Activated CD4-positive, alpha-beta T cell treated with anti-CD3 and anti-CD28 coated beads, Interleukin-2, amount 10 ng/mL, durations not matched to agents 24 days and 14 days (primary cell): ENCODE measurements around the gene RAB11B. TPM values are rescaled to one million over a fixed set of nuclear protein-coding genes. Genes with fewer than 3 reads are reported as not detected.
"Not testable (repeated sequence)": the region's sequence is repeated elsewhere in the genome, so short reads cannot be mapped to it uniquely, and the experiment has no call there.

Source experiments
- DNase-seq: peaks from one replicate; pipeline ENCODE4 v3.0.0; 2022
- H3K27ac Mint-ChIP-seq: one replicate; pipeline ENCODE4 v1.8.0; 2022; ENCODE audit warnings: mild to moderate bottlenecking, mixed read lengths
- H3K27me3 Mint-ChIP-seq: one replicate; pipeline ENCODE4 v1.8.0; 2022; ENCODE audit warnings: mixed read lengths
- H3K36me3 Mint-ChIP-seq: one replicate; pipeline ENCODE4 v1.8.0; 2022; ENCODE audit warnings: low read depth, mild to moderate bottlenecking, mixed read lengths
- H3K4me1 Mint-ChIP-seq: one replicate; pipeline ENCODE4 v1.8.0; 2021; ENCODE audit warnings: mixed read lengths
- H3K4me3 Mint-ChIP-seq: one replicate; pipeline ENCODE4 v1.8.0; 2022; ENCODE audit warnings: mild to moderate bottlenecking, moderate library complexity, mixed read lengths
- H3K9me3 Mint-ChIP-seq: one replicate; pipeline ENCODE4 v1.8.0; 2021; ENCODE audit warnings: mixed read lengths
- intact Hi-C: fragments of 100-400 bp; cut with micrococcal nuclease; formaldehyde crosslinking; loops from one replicate; pipeline ENCODE4 v1.15.1; 2023
- total RNA-seq: library from RNA; stranded (reverse); gene quantifications from 2 replicates; pipeline ENCODE4 v1.2.3, GENCODE V29; 2022

RAB11B gene
- total RNA-seq, 1 donor from 2014 or later: 74.0 TPM

DNA sequence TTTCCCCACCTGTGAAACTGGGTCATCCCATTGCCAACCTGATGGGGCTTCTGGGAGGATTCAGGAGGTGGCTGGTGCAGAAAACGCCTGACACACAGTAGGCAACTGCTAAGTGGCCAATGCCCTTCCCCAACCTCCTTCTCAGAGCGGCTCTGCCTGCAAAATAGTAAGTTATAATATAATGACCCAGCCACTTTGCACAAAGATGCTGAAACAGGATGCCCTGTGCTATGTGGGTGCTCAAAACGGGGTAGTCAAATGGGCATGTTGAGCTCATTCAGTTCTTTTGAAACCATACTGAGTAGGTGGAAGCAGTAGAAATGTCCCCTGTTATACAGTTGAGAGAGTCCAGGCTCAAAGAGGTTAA, 23.5 kb downstream of the RAB11B start:
- Mint-ChIP-seq H3K9me3 (no peaks in the 10 kb centered on the region), H3K27me3 (no peaks in the 10 kb centered on the region), H3K4me1 (peaks cover 8% of the 10 kb centered on the region), H3K36me3 (no peaks in the 10 kb centered on the region), H3K27ac (no peak overlapping the region), H3K4me3 (peak overlapping the region; percentile 48)
- intact Hi-C loops: loop anchor here (1.0 to 2.0 kb wide), 4 partner anchors 23 to 165 kb away; partner anchors contain the start of genes HNRNPM and RAB11B
- DNase-seq: no peak

- Mint-ChIP-seq H3K4me1 (peaks cover 6% of the 10 kb centered on the region), H3K27me3 (no peaks in the 10 kb centered on the region), H3K9me3 (no peaks in the 10 kb centered on the region), H3K4me3 (no peak overlapping the region), H3K27ac (no peak overlapping the region), H3K36me3 (no peaks in the 10 kb centered on the region)
- no peak for DNase-seq
- intact Hi-C loops: no loop called here
These were observed 26.6 kb downstream of the RAB11B start for GRCh38 chr19:8416796-8417195.

DNA sequence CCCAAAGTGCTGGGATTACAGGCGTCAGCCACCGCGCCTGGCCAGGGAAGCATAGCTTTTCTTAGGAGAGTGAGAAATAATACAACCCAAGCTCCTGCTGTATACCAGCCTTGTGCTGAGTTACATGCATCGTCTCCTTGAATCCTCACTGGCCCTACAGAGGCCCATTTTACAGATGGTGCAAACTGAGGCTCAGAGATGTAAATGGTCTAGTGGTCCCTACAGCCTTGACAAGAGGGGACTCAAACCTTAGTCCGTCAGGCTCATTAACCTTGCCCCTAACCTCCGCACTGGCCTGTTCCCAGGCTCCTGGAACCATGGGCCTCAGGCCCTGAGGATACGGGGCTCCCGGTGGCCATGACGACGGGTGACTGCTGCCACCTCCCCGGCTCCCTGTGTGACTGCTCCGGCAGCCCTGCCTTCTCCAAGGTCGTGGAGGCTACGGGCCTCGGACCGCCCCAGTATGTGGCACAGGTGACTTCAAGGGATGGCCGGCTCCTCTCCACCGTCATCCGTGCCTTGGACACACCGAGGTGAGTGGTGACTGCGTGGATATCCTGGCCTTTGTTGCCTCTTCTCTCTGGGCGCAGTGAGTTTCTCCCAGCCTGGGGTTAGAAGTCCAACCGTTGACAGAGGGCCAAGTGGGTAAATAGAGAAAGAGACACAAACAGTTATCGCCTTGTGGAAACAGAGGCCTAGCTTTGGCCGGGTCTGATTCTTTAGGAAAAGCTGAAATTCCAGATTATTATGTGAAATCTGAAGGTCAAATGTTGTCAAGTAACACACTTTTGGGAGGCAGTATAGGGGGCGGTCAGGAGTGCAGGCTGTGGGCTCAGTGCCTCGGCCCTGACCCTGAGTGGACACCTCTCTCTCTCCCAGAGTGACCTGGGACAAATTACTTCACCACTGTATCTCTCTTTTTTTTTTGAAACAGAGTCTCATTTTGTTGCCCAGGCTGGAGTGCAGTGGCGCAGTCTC, 31.6 kb downstream of the RAB11B start:
- Mint-ChIP-seq H3K4me3 (no peak overlapping the region), H3K36me3 (peaks cover 5% of the 10 kb centered on the region), H3K9me3 (no peaks in the 10 kb centered on the region), H3K4me1 (no peaks in the 10 kb centered on the region), H3K27me3 (no peaks in the 10 kb centered on the region), H3K27ac (no peak overlapping the region)
- DNase-seq: no peak
- intact Hi-C loops: no loop called here

GRCh38 chr19:8423817-8424223, 33.7 kb downstream of the RAB11B start:
- Mint-ChIP-seq H3K27ac (peak overlapping the region; percentile 37), H3K4me3 (no peak overlapping the region)

DNA sequence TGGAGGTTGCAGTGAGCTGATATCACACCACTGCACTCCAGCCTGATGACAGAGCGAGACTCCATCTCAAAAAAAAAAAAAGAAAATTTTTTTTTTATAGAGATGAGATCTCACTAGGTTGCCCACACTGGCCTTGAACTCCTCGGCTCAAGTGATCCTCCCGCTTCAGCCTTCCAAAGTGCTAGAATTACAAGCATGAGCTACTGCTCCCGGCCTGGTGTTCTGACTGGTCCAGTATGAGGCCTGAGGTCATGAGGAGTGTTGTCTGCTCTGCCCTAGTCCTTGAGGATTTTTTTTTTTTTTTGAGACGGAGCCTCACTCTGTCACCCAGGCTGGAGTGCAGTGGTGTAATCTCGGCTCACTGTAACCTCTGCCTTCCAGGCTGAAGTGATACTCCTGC, 35.2 kb downstream of the RAB11B start:
- H3K9me3 Mint-ChIP-seq, H3K36me3 Mint-ChIP-seq, H3K27me3 Mint-ChIP-seq, H3K4me1 Mint-ChIP-seq, intact Hi-C loops, H3K27ac Mint-ChIP-seq, DNase-seq, H3K4me3 Mint-ChIP-seq: not testable (repeated sequence)

More at GRCh38 chr19:8423817-8424223, 33.7 kb downstream of the RAB11B start:
- intact Hi-C loops: no loop called here
- H3K27me3 Mint-ChIP-seq: no peaks in the 10 kb centered on the region
- H3K36me3 Mint-ChIP-seq: peaks cover 5% of the 10 kb centered on the region
- no peaks in the 10 kb centered on the region for H3K9me3 Mint-ChIP-seq
- no peak for DNase-seq
- no peaks in the 10 kb centered on the region for H3K4me1 Mint-ChIP-seq

DNA sequence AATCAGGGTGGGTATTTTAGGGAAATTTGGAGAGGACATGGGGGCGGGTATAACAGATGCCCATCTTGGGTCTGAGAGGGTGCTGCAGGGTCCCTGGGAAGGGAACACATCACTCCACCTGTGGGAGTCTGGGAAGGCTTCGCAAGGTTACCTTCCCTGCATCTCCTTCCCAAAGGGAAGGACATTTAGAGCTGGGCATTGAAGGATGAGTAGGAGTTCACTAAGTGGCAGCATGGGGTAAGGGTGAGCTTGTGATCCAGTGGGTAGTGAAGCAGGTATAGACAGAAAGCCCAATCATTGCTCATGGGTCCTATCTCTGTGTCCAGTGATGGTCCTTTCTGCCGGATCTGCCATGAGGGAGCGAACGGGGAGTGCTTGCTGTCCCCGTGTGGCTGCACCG, 36.1 kb downstream of the RAB11B start:
- no peak overlapping the region for H3K27ac Mint-ChIP-seq
- no peak overlapping the region for H3K4me3 Mint-ChIP-seq

DNA sequence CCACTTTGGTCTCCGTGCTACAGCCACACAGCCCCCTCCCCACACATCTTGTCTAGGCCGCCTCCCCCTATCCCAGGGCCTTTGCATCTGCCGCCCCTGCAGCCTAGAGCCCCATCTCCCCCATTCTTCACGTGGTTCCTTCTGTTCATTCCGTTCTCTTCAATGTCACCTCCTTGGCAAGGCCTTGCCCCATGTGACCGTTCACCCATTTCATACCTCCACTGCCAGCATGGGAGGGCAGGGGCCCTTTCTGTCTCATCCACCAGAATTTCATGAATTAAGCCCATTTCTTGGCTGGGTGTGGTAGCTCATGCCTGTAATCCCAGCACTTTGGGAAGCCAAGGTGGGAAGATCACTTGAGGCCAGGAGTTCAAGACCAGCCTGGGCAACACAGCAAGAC, 38.9 kb downstream of the RAB11B start:
- Mint-ChIP-seq H3K27ac (no peak overlapping the region), H3K4me1 (no peaks in the 10 kb centered on the region), H3K36me3 (peaks cover 6% of the 10 kb centered on the region), H3K27me3 (no peaks in the 10 kb centered on the region), H3K4me3 (no peak overlapping the region), H3K9me3 (no peaks in the 10 kb centered on the region)
- intact Hi-C loops: no loop called here
- no peak for DNase-seq

More for the DNA sequence above, 36.1 kb downstream of the RAB11B start:
- no peaks in the 10 kb centered on the region for H3K9me3 Mint-ChIP-seq
- no peaks in the 10 kb centered on the region for H3K4me1 Mint-ChIP-seq
- peaks cover 8% of the 10 kb centered on the region for H3K36me3 Mint-ChIP-seq
- DNase-seq: no peak
- intact Hi-C loops: no loop called here
- no peaks in the 10 kb centered on the region for H3K27me3 Mint-ChIP-seq

DNA sequence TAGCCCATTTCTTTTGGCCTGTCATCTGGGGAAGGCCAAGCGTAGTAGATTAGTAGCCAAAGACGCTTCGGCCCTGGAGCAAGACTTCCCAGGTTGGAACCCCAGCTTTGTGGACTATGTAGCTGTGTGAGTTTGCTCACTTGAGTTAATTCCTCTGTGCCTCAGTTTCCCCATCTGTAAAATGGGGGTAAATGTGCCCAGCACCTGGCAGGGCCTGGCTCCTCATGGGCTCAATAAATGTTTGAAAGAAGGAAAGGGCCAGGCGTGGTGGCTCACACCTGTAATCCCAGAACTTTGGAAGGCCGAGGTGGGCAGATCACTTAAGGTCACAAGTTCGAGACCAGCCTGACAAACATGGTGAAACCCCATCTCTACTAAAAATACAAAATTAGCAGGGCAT, 39.7 kb downstream of the RAB11B start:
- Mint-ChIP-seq H3K4me3 (no peak overlapping the region), H3K27me3 (no peaks in the 10 kb centered on the region)

GRCh38 chr19:8430650-8431049, 40.5 kb downstream of the RAB11B start:
- Mint-ChIP-seq H3K4me3 (no peak overlapping the region), H3K27ac (no peak overlapping the region), H3K27me3 (no peaks in the 10 kb centered on the region), H3K36me3 (peaks cover 8% of the 10 kb centered on the region), H3K4me1 (peaks cover 1% of the 10 kb centered on the region), H3K9me3 (no peaks in the 10 kb centered on the region)
- intact Hi-C loops: no loop called here
- no peak for DNase-seq

More for the DNA sequence above, 39.7 kb downstream of the RAB11B start:
- intact Hi-C loops: no loop called here
- no peaks in the 10 kb centered on the region for H3K9me3 Mint-ChIP-seq
- DNase-seq: no peak
- H3K27ac Mint-ChIP-seq: no peak overlapping the region
- H3K4me1 Mint-ChIP-seq: no peaks in the 10 kb centered on the region
- H3K36me3 Mint-ChIP-seq: peaks cover 6% of the 10 kb centered on the region

DNA sequence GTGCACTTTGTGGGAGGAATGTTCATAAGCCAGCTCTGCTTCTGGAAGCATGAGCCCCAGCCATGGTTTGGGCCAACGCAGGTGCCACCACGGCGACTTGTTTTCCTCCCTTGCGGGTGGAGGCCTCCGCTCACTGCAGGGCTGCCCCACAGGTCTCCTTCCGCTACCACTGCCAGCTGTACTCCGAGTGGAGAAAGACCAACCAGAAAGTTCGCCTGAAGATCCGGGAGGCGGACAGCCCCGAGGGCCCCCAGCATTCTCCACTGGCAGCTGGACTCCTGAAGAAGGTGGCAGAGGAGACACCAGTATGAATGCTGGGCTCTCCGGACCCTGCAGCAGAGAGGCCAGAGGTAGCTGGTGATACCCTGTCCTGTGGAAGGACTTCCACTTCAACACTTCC, 48.1 kb downstream of the RAB11B start:
- intact Hi-C loops: no loop called here
- H3K4me3 Mint-ChIP-seq: no peak overlapping the region

GRCh38 chr19:8441725-8442544, 51.8 kb downstream of the RAB11B start:
- H3K4me1 Mint-ChIP-seq: peaks cover 10% of the 10 kb centered on the region
- no peak overlapping the region for H3K27ac Mint-ChIP-seq
- H3K36me3 Mint-ChIP-seq: peaks cover 17% of the 10 kb centered on the region
- no peak for DNase-seq
- H3K27me3 Mint-ChIP-seq: no peaks in the 10 kb centered on the region
- intact Hi-C loops: loop anchor here (10.0 kb wide), 1 partner anchor 133 kb away; the partner anchor contains the start of gene MYO1F
- no peaks in the 10 kb centered on the region for H3K9me3 Mint-ChIP-seq
- H3K4me3 Mint-ChIP-seq: no peak overlapping the region

More for the DNA sequence above, 48.1 kb downstream of the RAB11B start:
- Mint-ChIP-seq H3K27ac (no peak overlapping the region), H3K27me3 (no peaks in the 10 kb centered on the region), H3K9me3 (no peaks in the 10 kb centered on the region), H3K4me1 (peaks cover 4% of the 10 kb centered on the region), H3K36me3 (peaks cover 2% of the 10 kb centered on the region)
- DNase-seq: no peak

DNA sequence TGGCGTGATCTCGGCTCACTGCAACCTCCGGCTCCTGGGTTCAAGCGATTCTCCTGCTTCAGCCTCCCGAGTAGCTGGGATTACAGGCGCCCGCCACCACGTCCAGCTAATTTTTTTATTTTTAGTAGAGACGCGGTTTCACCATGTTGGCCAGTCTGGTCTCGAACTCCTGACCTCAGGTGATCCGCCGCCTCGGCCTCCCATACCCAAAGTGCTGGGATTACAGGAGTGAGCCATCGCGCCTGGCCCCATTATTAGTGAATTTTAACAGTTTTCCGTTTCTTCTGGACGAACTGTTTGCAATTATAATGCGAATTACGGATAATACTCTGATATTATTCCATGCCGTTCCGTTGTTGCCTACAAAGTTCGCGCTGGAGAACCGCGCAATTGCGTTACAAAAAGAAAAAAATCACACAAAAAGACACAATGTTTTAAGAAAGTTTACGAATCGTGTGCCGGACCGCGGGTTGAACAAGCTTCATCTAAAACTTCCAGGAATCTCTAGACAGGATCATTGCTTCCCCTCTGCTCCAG, 54.0 kb downstream of the RAB11B start:
- intact Hi-C loops: loop anchor here (1.0 to 10.0 kb wide), 4 partner anchors 31 to 131 kb away; partner anchors contain the start of genes MARCHF2, MYO1F, RAB11B and ZNF414
- peak overlapping the region; percentile 99 for H3K27ac Mint-ChIP-seq
- peaks cover 29% of the 10 kb centered on the region for H3K36me3 Mint-ChIP-seq
- DNase-seq, H3K9me3 Mint-ChIP-seq, H3K27me3 Mint-ChIP-seq: not testable (repeated sequence)
- H3K4me1 Mint-ChIP-seq: peaks cover 22% of the 10 kb centered on the region
- peak overlapping the region; percentile 96 for H3K4me3 Mint-ChIP-seq

DNA sequence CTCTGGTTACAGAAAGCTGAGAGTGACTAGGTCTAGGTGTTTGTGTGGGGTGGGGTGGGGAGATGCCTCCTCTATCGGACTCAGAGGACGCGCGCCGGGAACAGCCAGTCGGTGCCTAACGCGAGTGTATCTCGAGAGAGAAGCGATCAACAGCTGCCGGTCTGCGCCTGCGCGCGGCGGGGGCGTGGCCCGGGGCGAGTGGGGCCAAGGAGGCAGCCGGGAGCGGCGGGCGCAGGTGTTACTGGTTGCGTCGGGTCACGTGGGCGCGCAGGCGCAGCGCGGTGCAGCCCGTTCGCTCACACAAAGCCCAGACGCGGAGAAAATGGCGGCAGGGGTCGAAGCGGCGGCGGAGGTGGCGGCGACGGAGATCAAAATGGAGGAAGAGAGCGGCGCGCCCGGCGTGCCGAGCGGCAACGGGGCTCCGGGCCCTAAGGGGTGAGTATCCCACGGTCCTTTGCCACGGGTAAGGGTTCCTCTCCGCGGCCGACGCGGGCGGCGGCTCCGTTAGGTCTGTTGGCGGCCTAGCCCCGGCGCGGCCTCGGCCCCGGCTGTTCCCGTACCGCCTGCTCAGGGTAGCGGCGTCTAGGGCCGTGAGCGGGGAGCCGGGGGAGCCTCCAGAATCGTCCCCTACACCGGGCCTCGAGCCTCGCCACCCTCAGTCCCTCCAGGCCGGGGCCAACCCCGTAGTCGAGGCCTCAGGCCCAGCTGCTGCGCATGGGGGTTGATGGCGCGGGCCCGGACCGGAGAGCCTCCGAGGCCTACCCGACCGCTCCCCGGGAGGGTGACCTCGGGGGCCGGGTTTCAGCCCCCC, 54.7 kb downstream of the RAB11B start, which contains the start of gene HNRNPM:
Gene HNRNPM, plus strand, starts transcription at position 299 of the 811 bp plus-strand sequence. Its CDS starts 24 bp downstream, at position 323.
- Mint-ChIP-seq H3K36me3 (peaks cover 29% of the 10 kb centered on the region), H3K27me3 (no peaks in the 10 kb centered on the region), H3K27ac (peak within 1 kb of the TSS; percentile 99), H3K4me3 (peak within 1 kb of the TSS; percentile 96), H3K4me1 (peaks cover 25% of the 10 kb centered on the region), H3K9me3 (no peaks in the 10 kb centered on the region)
- DNase-seq: peak; percentile 100
- intact Hi-C loops: loop anchor here (1.0 to 10.0 kb wide), 4 partner anchors 32 to 130 kb away; partner anchors contain the start of genes MARCHF2, MYO1F, RAB11B and ZNF414
